ENCODE results near the gene MTA1. TPM values are rescaled to one million over a fixed set of nuclear protein-coding genes. Genes with fewer than 3 reads are reported as not detected.
A peak's percentile ranks its signal among the peaks of the same experiment; 100 is the strongest.

MTA1 gene
- total RNA-seq, 2 experiments from 2014 or later, result 119 to 131 TPM

DNA sequence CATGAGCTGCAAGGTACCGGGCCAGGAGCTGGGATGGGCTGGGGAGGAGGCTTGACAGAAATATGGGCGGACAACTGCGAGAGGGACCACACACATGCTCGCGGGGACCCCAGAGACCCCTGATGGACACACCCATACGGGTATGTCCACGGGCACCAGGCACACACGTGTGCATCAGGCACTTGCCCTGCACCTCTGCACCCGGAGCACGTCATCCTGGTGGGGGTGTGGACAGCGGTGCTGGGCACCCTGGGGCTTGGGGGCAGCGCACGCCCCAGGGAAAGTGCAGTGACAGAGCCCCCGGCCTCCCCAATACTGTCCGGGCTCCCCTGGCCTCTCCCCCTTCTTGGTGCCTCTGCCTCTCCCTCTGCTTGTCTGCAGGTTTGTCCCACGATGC, 65.4 kb downstream of the MTA1 start:
- peak overlapping the region; percentile 67 for H3K27ac Mint-ChIP-seq
- DNase-seq, result no peak
- peaks cover 6% of the 10 kb centered on the region for H3K27me3 Mint-ChIP-seq
- H3K9me3 Mint-ChIP-seq, result no peaks in the 10 kb centered on the region
- CTCF ChIA-PET, result no interaction called here
- peaks cover 56% of the 10 kb centered on the region for H3K4me1 Mint-ChIP-seq
- POLR2A ChIA-PET, result no interaction called here
- no peak overlapping the region for H3K4me3 Mint-ChIP-seq
- peaks cover 8% of the 10 kb centered on the region for H3K36me3 Mint-ChIP-seq (ENCODE audit: low read depth)

DNA sequence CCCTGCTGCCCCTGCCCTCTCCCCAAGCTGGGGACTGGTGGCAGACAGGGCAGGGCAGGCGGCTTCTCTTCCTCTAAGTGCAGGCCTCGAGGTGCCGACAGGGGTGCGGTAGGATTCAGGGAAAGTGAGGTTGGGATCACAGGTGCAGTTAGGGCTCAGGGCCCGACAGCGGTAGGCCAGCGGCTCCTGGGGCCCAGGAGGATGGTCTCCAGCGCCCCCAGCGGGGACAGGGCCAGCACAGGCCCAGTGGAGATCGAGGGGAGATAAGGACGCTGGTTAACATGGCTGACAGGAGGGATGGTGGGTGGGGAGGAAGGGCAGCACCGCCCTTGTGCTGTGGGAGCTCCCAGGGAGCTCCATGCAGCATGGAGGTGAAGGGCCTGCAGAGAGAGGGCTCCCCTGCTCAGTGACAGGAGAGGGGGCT, 66.1 kb downstream of the MTA1 start:
- POLR2A ChIA-PET, result no interaction called here
- peak; percentile 47 for DNase-seq
- H3K4me3 Mint-ChIP-seq, result peak overlapping the region; percentile 52

DNA sequence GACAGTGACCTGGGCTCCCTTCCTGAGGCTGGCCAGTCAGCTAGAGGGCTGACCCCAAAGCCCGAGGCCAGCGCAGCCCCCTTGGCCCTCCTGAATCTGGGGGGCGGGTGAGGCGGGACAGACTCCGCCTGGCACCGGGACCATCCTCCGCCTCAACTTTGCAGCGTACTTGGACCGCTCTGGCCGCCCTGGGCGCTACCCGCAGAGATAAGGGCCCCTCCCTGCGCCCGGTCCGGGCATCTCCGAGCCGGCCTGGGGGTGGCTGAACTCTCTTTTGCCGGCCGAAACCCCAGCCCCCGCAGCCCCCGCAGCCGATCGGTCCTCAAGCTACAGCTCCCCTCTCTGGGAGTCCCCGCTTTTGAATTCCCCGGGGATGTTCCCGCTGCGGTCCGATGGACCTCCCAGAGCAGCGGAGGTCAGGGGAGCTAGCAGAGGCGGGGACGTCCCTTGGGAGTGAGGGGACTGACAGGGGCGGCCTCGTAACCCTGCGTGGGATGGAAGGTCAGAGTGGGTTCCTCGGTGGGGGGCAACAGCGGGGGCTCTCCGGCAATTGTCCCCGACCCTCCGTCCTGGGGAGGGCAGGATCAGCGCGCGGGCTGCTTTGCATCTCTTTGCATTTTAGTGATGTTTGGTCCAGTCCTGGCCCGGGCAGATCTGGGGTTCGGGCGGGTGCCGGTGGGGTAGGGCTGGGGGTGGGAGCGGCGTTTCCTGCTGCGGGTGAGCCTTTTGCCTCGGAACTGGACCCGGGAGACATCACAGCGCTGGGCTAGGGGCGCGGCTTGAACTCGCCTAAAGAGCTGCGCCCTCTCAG, 66.7 kb downstream of the MTA1 start, which contains the start of gene CRIP1:
TSS of gene CRIP1 (plus strand) at position 724 of the 811 bp plus-strand sequence. CDS start 374 bp downstream, outside the sequence.
- Mint-ChIP-seq H3K4me1 (peaks cover 47% of the 10 kb centered on the region), H3K36me3 (ENCODE audit: low read depth) (peaks cover 8% of the 10 kb centered on the region), H3K4me3 (peak within 1 kb of the TSS; percentile 84), H3K27me3 (peaks cover 2% of the 10 kb centered on the region), H3K9me3 (no peaks in the 10 kb centered on the region), H3K27ac (peak within 1 kb of the TSS; percentile 92)
- CTCF ChIA-PET, result interaction anchor here (0.6 to 1.0 kb wide), 2 partner anchors 83 to 513 kb away, joined by 4 read pairs; no protein-coding TSS in a partner anchor
- POLR2A ChIA-PET, result no interaction called here
- DNase-seq, result no peak

More for the DNA sequence above, 66.1 kb downstream of the MTA1 start:
- H3K27me3 Mint-ChIP-seq, result peaks cover 2% of the 10 kb centered on the region
- peaks cover 8% of the 10 kb centered on the region for H3K36me3 Mint-ChIP-seq (ENCODE audit: low read depth)
- peak overlapping the region; percentile 79 for H3K27ac Mint-ChIP-seq
- CTCF ChIA-PET, result interaction anchor here (0.6 to 1.0 kb wide), 2 partner anchors 82 to 512 kb away, joined by 4 read pairs; no protein-coding TSS in a partner anchor
- no peaks in the 10 kb centered on the region for H3K9me3 Mint-ChIP-seq
- H3K4me1 Mint-ChIP-seq, result peaks cover 53% of the 10 kb centered on the region

DNA sequence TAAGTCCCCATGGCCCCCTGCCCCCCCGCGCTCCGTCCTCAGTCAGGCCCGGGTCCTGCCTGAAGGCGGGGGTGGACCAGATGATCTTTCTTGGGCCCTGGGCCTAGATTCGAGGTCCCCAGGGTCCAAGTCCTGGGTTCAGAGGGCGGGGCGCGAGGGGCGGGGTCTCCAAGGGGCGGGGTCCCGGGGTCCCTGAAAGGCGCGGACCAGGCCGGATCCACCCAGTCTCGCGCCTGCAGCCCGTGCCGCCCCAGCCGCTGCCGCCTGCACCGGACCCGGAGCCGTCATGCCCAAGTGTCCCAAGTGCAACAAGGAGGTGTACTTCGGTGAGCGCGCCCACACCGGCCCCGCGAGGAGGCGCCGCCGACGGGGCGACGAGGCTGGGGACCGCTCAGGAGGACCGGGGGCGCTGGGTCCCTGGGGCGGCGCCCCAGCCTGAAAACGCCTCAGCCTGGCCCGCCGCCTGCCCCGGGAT, 67.4 kb downstream of the MTA1 start:
- Mint-ChIP-seq H3K27me3 (peaks cover 2% of the 10 kb centered on the region), H3K36me3 (ENCODE audit: low read depth) (peaks cover 8% of the 10 kb centered on the region), H3K4me1 (peaks cover 47% of the 10 kb centered on the region), H3K27ac (peak overlapping the region; percentile 92), H3K9me3 (no peaks in the 10 kb centered on the region), H3K4me3 (peak overlapping the region; percentile 84)
- DNase-seq, result peak; percentile 66
- ChIA-PET CTCF (interaction anchor here (1.0 kb wide), 1 partner anchor 83 kb away, joined by 4 read pairs; no protein-coding TSS in a partner anchor), POLR2A (no interaction called here)

DNA sequence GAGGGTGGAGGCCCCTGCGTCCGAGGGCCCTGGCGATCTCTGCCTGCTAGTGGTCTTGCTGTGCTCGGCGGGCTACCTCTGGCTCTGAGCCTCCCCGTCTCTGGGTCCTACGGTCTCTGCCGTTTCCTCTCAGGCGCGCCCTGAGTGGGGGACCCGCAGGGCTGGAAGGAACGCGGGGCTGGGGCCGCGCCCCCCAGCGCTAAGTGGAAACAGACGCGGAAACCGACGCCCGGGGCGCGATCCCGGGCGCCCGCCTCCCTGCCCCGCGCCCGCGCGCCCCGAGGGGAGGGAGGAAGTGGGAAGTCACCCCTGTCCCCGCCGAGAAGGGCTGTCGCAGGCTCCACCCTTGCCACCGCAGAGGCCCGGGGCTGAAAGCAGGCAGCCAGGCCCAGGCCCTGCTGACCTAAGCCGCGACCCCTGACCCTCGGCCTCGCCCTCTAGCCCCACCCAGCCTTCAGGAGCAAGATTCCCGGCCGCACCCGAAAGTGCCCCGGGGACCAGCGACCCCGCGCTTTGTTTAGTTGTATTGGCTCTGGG, 67.9 kb downstream of the MTA1 start:
- ChIA-PET CTCF (no interaction called here), POLR2A (no interaction called here)
- Mint-ChIP-seq H3K36me3 (ENCODE audit: low read depth) (peaks cover 8% of the 10 kb centered on the region), H3K27me3 (peaks cover 2% of the 10 kb centered on the region), H3K9me3 (no peaks in the 10 kb centered on the region), H3K27ac (peak overlapping the region; percentile 92), H3K4me1 (peaks cover 44% of the 10 kb centered on the region), H3K4me3 (peak overlapping the region; percentile 84)
- peak; percentile 79 for DNase-seq

DNA sequence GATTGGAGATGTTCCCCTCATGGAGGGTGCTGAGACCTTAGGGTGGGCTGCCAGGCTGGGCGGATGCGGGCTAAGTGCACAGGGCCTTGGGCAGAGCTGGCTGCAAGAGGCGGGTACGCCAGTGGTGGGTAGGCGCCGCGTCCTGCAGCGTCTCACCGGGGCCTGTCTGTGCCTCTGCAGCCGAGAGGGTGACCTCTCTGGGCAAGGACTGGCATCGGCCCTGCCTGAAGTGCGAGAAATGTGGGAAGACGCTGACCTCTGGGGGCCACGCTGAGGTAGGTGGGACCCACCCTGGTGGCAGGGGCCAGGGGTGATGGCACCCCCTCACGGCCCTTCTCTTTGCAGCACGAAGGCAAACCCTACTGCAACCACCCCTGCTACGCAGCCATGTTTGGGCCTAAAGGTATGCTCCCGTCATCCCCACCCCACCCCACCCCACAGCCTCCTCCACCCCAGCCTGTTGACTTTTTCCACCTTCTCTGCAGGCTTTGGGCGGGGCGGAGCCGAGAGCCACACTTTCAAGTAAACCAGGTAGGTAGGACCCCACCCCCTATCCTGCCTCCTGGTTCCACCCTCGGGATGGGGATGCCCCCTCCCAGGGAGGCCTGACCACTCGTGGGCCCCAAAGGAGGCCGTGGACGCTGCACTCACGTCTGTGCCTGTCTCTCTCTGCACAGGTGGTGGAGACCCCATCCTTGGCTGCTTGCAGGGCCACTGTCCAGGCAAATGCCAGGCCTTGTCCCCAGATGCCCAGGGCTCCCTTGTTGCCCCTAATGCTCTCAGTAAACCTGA, 68.6 kb downstream of the MTA1 start:
- peaks cover 39% of the 10 kb centered on the region for H3K4me1 Mint-ChIP-seq
- CTCF ChIA-PET, result interaction anchor here (1.7 to 4.1 kb wide), 5 partner anchors 7 to 122 kb away, joined by 8 to 69 read pairs (median 12); no protein-coding TSS in a partner anchor
- H3K27ac Mint-ChIP-seq, result peak overlapping the region; percentile 92
- peaks cover 2% of the 10 kb centered on the region for H3K27me3 Mint-ChIP-seq
- peak; percentile 36 for DNase-seq
- POLR2A ChIA-PET, result no interaction called here
- peaks cover 8% of the 10 kb centered on the region for H3K36me3 Mint-ChIP-seq (ENCODE audit: low read depth)
- no peaks in the 10 kb centered on the region for H3K9me3 Mint-ChIP-seq
- H3K4me3 Mint-ChIP-seq, result peak overlapping the region; percentile 84

DNA sequence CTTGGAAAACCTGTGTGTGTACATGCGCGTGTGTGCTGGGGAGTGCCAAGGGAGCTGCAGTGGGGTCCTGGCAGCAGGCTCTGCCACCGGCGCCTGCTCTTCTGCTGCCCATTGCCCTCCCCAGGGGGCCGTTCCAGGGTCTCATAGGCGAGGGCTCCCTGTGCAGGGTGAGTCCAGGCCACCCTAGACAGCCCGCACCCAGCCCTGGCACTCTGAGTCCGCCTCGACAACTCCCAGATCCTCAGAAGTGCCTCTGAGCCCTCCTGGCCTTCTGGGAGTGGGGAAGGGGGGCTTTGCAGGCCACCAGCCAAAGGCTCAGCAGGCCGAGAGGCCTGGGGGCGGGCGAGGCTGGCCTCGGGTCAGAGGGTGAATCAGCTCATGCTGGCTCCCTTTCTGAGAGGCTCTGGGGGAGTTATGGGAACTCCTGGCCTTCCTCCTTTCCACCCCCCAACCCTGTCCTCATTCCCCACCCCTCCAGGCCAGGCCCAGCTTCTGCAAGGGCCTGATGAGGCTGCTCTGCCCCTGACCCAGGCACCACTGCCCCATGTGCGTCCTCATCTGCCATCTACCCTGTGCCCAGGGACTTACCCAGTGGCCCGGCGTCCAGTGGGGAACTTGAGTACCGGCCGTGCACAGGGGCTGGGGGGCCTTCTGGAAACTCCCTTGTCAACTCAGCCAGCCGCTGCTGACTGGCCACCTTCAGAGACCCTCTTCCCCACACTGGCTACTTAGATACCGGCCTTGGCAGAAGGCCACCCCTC, 69.3 kb downstream of the MTA1 start:
- Mint-ChIP-seq H3K9me3 (no peaks in the 10 kb centered on the region), H3K27me3 (peaks cover 2% of the 10 kb centered on the region), H3K4me3 (peak overlapping the region; percentile 84), H3K27ac (peak overlapping the region; percentile 92), H3K36me3 (ENCODE audit: low read depth) (peaks cover 12% of the 10 kb centered on the region), H3K4me1 (peaks cover 42% of the 10 kb centered on the region)
- POLR2A ChIA-PET, result interaction anchor here (0.7 to 2.1 kb wide), 3 partner anchors 8 to 195 kb away, joined by 3 to 6 read pairs (median 5); no protein-coding TSS in a partner anchor
- CTCF ChIA-PET, result interaction anchor here (0.6 to 4.1 kb wide), 30 partner anchors 8 to 513 kb away, joined by 3 to 69 read pairs (median 4); partner anchors contain the start of gene MTA1
- DNase-seq, result no peak

DNA sequence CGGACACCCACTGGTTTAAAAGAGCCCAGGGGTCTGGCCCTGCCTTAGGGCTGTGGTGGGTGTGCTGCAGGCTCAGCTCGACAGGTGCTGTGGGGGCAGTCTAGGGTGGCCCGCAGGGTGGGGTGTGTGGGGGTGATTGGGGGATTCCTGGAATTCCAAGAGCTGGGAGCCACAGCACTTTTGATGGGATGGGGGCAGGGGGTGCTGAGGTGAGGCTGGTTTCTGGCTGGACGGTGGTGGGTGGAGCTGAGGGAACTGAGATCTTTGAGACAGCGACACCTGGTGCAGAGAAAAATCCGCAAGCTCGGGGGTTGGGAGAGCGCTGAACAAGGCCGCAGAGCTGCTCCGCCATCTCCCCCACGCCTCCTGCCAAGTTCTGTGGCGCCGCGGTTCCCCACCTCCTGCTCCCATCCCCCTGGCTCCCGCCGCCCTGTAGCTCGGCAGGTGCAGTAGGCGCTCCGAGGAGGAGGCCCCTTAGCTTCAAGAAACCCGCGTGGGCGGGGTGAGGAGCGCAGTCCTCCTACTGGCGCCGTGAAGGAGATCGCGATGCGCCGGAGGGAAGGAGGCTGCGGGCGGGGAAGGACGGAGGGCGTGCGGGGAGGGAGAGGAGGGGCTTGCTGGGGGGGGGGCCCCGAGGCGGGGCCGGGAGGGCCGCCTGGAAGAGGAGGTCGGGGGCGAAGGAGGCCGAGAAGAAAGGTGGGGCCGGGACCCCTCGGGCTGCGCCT, 70.1 kb downstream of the MTA1 start:
- Mint-ChIP-seq H3K4me1 (peaks cover 35% of the 10 kb centered on the region), H3K27ac (peak overlapping the region; percentile 91), H3K36me3 (ENCODE audit: low read depth) (peaks cover 12% of the 10 kb centered on the region), H3K9me3 (no peaks in the 10 kb centered on the region), H3K27me3 (peaks cover 2% of the 10 kb centered on the region), H3K4me3 (peak overlapping the region; percentile 84)
- peak; percentile 91 for DNase-seq
- CTCF ChIA-PET, result interaction anchor here (0.6 to 4.1 kb wide), 34 partner anchors 9 to 738 kb away, joined by 3 to 69 read pairs (median 4); partner anchors contain the start of gene MTA1
- POLR2A ChIA-PET, result interaction anchor here (0.7 to 2.1 kb wide), 3 partner anchors 9 to 196 kb away, joined by 3 to 6 read pairs (median 5); no protein-coding TSS in a partner anchor

DNA sequence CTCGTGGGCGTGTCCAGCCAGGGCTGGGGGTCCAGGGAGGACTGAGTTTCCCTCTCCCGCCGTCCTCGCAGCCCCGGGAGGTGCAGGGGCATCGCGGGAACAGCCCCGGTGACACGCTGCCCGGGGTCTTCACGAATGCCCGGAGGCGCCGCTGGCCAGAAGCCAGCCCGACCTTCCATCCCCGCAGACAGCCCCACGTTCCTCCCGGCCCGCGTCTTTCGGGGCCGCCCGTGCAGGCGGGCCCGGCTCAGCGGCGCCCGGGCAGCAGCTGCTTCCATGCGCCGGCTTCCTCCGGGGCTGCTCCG, 70.6 kb downstream of the MTA1 start:
- Mint-ChIP-seq H3K4me1 (peaks cover 32% of the 10 kb centered on the region), H3K9me3 (no peaks in the 10 kb centered on the region), H3K27me3 (peaks cover 2% of the 10 kb centered on the region), H3K4me3 (peak overlapping the region; percentile 84), H3K36me3 (ENCODE audit: low read depth) (peaks cover 12% of the 10 kb centered on the region), H3K27ac (peak overlapping the region; percentile 91)
- ChIA-PET CTCF (interaction anchor here (0.6 to 4.1 kb wide), 30 partner anchors 9 to 738 kb away, joined by 3 to 69 read pairs (median 4); partner anchors contain the start of gene MTA1), POLR2A (interaction anchor here (1.2 to 2.1 kb wide), 2 partner anchors 9 to 120 kb away, joined by 5 to 6 read pairs; no protein-coding TSS in a partner anchor)
- no peak for DNase-seq

DNA sequence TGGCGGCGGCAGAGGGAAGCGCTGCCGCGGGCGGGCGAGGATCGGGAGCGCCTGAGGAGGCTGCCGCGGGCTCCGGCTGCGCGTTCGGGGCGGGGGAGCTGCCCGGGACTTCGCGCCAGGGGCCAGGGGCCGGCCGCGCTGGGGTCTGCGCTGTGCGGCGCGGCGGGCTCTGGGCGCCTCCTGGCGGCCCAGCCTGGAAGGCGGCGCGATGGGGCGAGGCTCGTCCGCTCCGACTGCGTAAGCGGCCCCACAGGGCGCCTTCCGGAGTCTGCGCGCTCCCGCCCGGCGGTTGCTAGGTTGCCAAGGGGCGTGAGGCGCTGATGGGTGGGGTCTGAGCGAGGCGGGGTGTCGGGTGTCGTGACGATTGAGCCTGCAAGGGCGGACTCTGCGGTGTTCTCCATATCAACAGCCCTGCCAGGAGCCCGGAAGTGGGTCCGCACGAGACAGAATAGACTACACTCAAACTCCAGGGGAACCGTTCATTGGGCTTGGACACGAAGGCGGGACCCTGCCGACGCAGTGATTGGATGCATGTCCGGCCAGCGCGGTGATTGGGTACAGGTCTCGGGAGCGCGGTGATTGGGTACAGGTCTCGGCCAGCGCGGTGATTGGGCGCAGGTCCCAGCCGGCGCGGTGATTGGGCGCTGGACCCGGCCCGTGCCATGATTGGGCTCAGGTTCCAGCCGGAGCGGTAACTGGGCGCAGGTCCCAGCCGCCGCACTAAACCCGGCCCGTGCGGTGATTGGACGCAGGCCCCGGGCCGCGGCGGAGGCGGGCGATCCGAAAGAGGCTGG, 71.1 kb downstream of the MTA1 start, which contains the start of gene TEDC1:
TSS of gene TEDC1 (plus strand) at position 675 of the 794 bp plus-strand sequence. CDS start 130 bp downstream, outside the sequence.
- ChIA-PET CTCF (interaction anchor here (0.6 to 4.1 kb wide), 18 partner anchors 10 to 739 kb away, joined by 3 to 69 read pairs (median 6); no protein-coding TSS in a partner anchor), POLR2A (interaction anchor here (1.2 to 2.1 kb wide), 3 partner anchors 9 to 120 kb away, joined by 3 to 6 read pairs (median 5); no protein-coding TSS in a partner anchor)
- H3K27ac Mint-ChIP-seq, result peak within 1 kb of the TSS; percentile 96
- peaks cover 2% of the 10 kb centered on the region for H3K27me3 Mint-ChIP-seq
- H3K36me3 Mint-ChIP-seq (ENCODE audit: low read depth), result peaks cover 12% of the 10 kb centered on the region
- H3K4me1 Mint-ChIP-seq, result peaks cover 28% of the 10 kb centered on the region
- H3K9me3 Mint-ChIP-seq, result no peaks in the 10 kb centered on the region
- DNase-seq, result peak; percentile 100
- H3K4me3 Mint-ChIP-seq, result peak within 1 kb of the TSS; percentile 84
